Measurements from ENCODE around the gene DTX4.

GRCh38 chr11:59144579-59145345 lies 27.2 kb upstream of the DTX4 start:
- TF ChIP-seq CTCF (conservative IDR thresholded peaks at IDR 0.05 in 1 of 2, IDR thresholded peaks at IDR 0.05 in 1 of 2; ENCODE audit: extremely low read depth in 1 of 2, insufficient read depth in 1 of 2, low read depth in 1 of 2, low read length in 2 of 2) (peak in 1 of 2 donors; percentile 30), EZH2 (IDR thresholded peaks at IDR 0.05; ENCODE audit: borderline replicate concordance, low read length) (no peak)
